SK-N-SH treated with all-trans-retinoic acid at 6 μM for 48 hours (cell line): ENCODE data around the gene SLC9A2.

Experiments
- ATAC-seq: fragments of 200-7000 bp; cut with Tn5 transposase; 3 replicates; pipeline ENCODE4 v1.9.1; 2020; ENCODE audit warnings: mild to moderate bottlenecking, moderate library complexity
- ARNTL ChIP-seq: fragments of 450-650 bp; formaldehyde crosslinking; IDR thresholded peaks from 2 replicates; pipeline ENCODE4 v1.5.0; 2020; ENCODE audit warnings: low read depth, mild to moderate bottlenecking, moderate library complexity, borderline replicate concordance
- BACH2 ChIP-seq: fragments of 250-450 bp; sonication (Bioruptor Pico); IDR thresholded peaks from 2 replicates; pipeline ENCODE4 v1.9.0; 2021; ENCODE audit warnings: mild to moderate bottlenecking, borderline replicate concordance
- CREB5 ChIP-seq: fragments of 250-450 bp; sonication (Bioruptor Pico); IDR thresholded peaks from 2 replicates; pipeline ENCODE4 v1.5.1; 2020; ENCODE audit warnings: low read depth, mild to moderate bottlenecking, moderate library complexity
- CSDC2 ChIP-seq: fragments of 250-450 bp; sonication (Bioruptor Pico); IDR thresholded peaks from 2 replicates; pipeline ENCODE4 v1.5.0; 2020; ENCODE audit warnings: mild to moderate bottlenecking, moderate library complexity
- CSRNP3 ChIP-seq: fragments of 250-450 bp; sonication (Bioruptor Pico); IDR thresholded peaks from 2 replicates; pipeline ENCODE4 v1.5.1; 2021; ENCODE audit warnings: mild to moderate bottlenecking, moderate library complexity
- ISL1 ChIP-seq: fragments of 250-450 bp; sonication (Bioruptor Pico); IDR thresholded peaks from 2 replicates; pipeline ENCODE4 v2.1.2; 2022; ENCODE audit warnings: mild to moderate bottlenecking, moderate library complexity
- OSR1 ChIP-seq: fragments of 250-450 bp; sonication (Bioruptor Pico); IDR thresholded peaks from 2 replicates; pipeline ENCODE4 v1.8.0; 2022; ENCODE audit warnings: moderate library complexity, mild to moderate bottlenecking, inconsistent platforms
- PATZ1 ChIP-seq: fragments of 250-450 bp; sonication (Bioruptor Pico); IDR thresholded peaks from 2 replicates; pipeline ENCODE4 v1.8.0; 2020; ENCODE audit warnings: mild to moderate bottlenecking, moderate library complexity, borderline replicate concordance
- POU6F1 ChIP-seq: fragments of 250-450 bp; sonication (Bioruptor Pico); IDR thresholded peaks from 2 replicates; pipeline ENCODE4 v1.8.0; 2021; ENCODE audit warnings: low read depth, mild to moderate bottlenecking, moderate library complexity, borderline replicate concordance
- RARB ChIP-seq: fragments of 250-450 bp; sonication (Bioruptor Pico); IDR thresholded peaks from 2 replicates; pipeline ENCODE4 v1.8.0; 2021; ENCODE audit warnings: mild to moderate bottlenecking, moderate library complexity
- TCF4 ChIP-seq: fragments of 250-450 bp; sonication (Bioruptor Pico); IDR thresholded peaks from 2 replicates; pipeline ENCODE4 v1.8.0; 2021; ENCODE audit warnings: mild to moderate bottlenecking, moderate library complexity, borderline replicate concordance
- TOX ChIP-seq: fragments of 250-450 bp; sonication (Bioruptor Pico); IDR thresholded peaks from 2 replicates; pipeline ENCODE4 v1.8.0; 2021; ENCODE audit warnings: mild to moderate bottlenecking, moderate library complexity, borderline replicate concordance
- TSHZ2 ChIP-seq: fragments of 250-450 bp; sonication (Bioruptor Pico); IDR thresholded peaks from 2 replicates; pipeline ENCODE4 v1.5.0; 2020; ENCODE audit warnings: mild to moderate bottlenecking, moderate library complexity
- ZFP3 ChIP-seq: fragments of 250-450 bp; sonication (Bioruptor Pico); IDR thresholded peaks from 2 replicates; pipeline ENCODE4 v1.5.0; 2020; ENCODE audit warnings: mild to moderate bottlenecking, moderate library complexity
- ZFP30 ChIP-seq: fragments of 450-650 bp; formaldehyde crosslinking; IDR thresholded peaks from 2 replicates; pipeline ENCODE4 v1.5.0; 2022; ENCODE audit warnings: mild to moderate bottlenecking, moderate library complexity
- ZNF565 ChIP-seq: fragments of 450-650 bp; formaldehyde crosslinking; conservative IDR thresholded peaks from 2 replicates; pipeline ENCODE4 v1.5.0; 2020; ENCODE audit warnings: low read depth, mild to moderate bottlenecking, moderate library complexity
- ZNF70 ChIP-seq: fragments of 450-650 bp; formaldehyde crosslinking; IDR thresholded peaks from 2 replicates; pipeline ENCODE4 v1.5.0; 2020; ENCODE audit warnings: mild to moderate bottlenecking, moderate library complexity

The SLC9A2 gene

GRCh38 chr2:102618452-102619413 lies 620 bp upstream of the SLC9A2 start (continued):
- no peak for TF ChIP-seq RARB (CRISPR knock-in tag)
- no peak for TF ChIP-seq TOX (CRISPR knock-in tag)
- TF ChIP-seq CSRNP3 (CRISPR knock-in tag): no peak
- TF ChIP-seq ZFP3 (CRISPR knock-in tag): no peak
- TF ChIP-seq ZNF565 (CRISPR knock-in tag): no peak
- no peak for TF ChIP-seq TCF4 (CRISPR knock-in tag)

GRCh38 chr2:102620332-102620731 lies 979 bp downstream of the SLC9A2 start:
- no peak for TF ChIP-seq ZFP30 (CRISPR knock-in tag)
- no peak for TF ChIP-seq PATZ1 (CRISPR knock-in tag)
- no peak for TF ChIP-seq OSR1 (CRISPR knock-in tag)
- no peak for TF ChIP-seq BACH2 (CRISPR knock-in tag)
- ATAC-seq: no peak

GRCh38 chr2:102621630-102622029 lies 2.3 kb downstream of the SLC9A2 start:
- TF ChIP-seq CSDC2 (CRISPR knock-in tag): no peak
- no peak for TF ChIP-seq CREB5 (CRISPR knock-in tag)
- no peak for TF ChIP-seq PATZ1 (CRISPR knock-in tag)
- TF ChIP-seq ARNTL (CRISPR knock-in tag): no peak
- TF ChIP-seq ZNF70: no peak
- TF ChIP-seq TCF4 (CRISPR knock-in tag): no peak
- ATAC-seq: no peak

- no peak for TF ChIP-seq ZFP30 (CRISPR knock-in tag)
- no peak for TF ChIP-seq TSHZ2 (CRISPR knock-in tag)
- TF ChIP-seq RARB (CRISPR knock-in tag): no peak
- no peak for TF ChIP-seq POU6F1 (CRISPR knock-in tag)
- no peak for TF ChIP-seq OSR1 (CRISPR knock-in tag)
- TF ChIP-seq CREB5 (CRISPR knock-in tag): no peak
- no peak for TF ChIP-seq PATZ1 (CRISPR knock-in tag)
- no peak for TF ChIP-seq ISL1 (CRISPR knock-in tag)
Measured at GRCh38 chr2:102622646-102623045, 3.3 kb downstream of the SLC9A2 start.

More at GRCh38 chr2:102622646-102623045, 3.3 kb downstream of the SLC9A2 start:
- ATAC-seq: no peak
